HG02885 (cell line): ENCODE results near the gene AMBP.

ENCODE experiments used
- ATAC-seq: cut with Tn5 transposase; IDR thresholded peaks from one replicate; pipeline ENCODE4 v1.9.1; 2021; ENCODE audit warnings: mild to moderate bottlenecking; ENCODE audit not compliant: unreplicated experiment, poor library complexity

The AMBP gene

GRCh38 chr9:114078021-114078780 is at the start of gene AMBP:
Gene AMBP, minus strand, starts transcription at chr9:114078300. Its CDS starts 91 bp downstream, at chr9:114078209.
- ATAC-seq = no peak

- no peak for ATAC-seq
Observed at GRCh38 chr9:114126247-114127060, 48.4 kb upstream of the AMBP start.

GRCh38 chr9:114125476-114126013 is 47.4 kb upstream of the AMBP start:
- no peak for ATAC-seq

GRCh38 chr9:114124666-114125475 is 46.8 kb upstream of the AMBP start:
- ATAC-seq = no peak

GRCh38 chr9:114124138-114124537 is 46.0 kb upstream of the AMBP start:
- no peak for ATAC-seq

DNA sequence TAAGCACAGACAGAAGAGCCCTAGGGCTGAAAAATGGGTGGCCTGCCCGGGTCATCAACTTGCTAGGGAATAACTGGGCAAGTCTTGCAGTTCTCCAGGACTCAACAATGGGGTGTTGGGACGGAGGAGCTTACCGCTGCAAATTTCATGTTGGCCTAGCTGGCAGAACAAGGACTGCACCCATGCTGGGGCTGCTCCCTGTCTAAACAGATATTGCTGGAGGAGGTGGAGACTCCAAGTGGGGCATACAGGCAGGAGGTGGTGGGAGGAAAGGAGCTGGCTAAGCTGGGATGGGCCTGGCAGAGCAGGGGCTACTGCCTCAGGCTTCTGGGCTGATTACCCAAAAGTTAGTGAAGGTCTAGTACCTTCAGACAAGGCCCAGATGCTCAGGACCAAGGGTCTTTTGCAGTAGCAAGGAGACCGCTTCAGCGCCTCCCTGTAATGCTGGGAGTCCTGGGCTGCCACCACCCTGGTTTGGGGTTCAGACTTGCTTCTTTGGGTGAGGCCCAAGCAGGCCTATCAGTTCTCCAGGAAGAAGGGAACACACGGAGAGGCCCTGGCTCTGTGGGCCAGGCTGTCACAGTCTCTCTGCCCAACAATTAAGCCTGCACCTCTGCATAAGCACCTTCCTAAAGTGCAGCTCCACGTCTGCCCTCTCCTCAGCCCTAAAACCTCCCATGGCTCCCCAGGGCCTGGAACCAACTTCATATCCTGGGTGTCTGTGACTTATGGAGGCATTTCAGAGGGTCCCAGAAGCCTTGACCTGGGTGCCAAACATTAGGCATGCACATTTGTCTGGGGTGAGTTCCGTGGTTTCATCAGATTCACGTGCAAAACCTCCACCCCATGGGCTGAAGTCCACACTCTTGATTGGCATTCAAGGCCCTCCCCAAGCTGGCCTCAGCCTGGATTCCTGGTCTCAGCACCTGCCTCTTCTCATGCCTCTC is 45.2 kb upstream of the AMBP start:
- ATAC-seq = no peak

DNA sequence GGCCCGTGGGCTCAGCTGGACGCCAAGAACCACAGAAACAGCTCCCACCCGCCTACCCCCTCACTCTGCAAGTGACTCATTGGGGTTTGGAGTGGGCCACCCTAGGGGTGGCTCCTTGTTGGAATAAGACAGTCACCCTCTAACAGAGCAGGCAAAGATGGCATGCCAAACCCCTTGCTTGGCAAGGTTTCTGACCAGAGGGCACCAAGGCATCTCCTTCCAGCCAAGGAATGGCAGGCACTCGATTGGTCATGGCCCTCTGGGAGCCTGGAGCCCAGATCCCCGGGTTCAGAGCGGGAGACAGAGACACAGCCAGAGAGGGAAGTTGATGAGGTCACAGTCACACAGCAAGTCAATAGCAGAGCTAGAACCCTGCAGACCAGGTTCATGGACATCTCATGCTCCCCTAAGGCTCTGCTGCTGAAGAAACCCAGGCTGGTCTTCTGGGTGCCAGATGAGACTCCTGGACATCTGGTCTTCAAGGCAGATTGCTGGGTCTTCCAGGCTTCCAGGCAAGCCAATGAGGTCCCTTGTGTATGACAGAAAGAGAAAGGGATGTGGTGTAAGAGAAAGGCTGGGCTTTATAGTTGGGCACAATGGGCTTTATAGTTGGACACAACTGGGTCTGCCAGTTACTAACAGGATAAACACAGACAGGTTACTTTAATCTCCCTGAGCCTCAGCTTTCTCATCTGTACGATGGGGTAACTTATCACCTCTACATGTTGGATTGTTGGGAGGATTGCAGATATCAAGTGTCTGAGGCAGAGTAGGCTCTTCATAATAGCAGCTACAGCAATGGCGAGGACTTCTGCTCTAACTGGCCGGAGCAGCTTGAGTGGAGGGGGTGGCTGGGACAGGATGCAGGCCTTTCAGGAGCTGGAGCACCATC is 44.3 kb upstream of the AMBP start:
- no peak for ATAC-seq

GRCh38 chr9:114121227-114122135 is 43.4 kb upstream of the AMBP start:
- ATAC-seq = no peak

DNA sequence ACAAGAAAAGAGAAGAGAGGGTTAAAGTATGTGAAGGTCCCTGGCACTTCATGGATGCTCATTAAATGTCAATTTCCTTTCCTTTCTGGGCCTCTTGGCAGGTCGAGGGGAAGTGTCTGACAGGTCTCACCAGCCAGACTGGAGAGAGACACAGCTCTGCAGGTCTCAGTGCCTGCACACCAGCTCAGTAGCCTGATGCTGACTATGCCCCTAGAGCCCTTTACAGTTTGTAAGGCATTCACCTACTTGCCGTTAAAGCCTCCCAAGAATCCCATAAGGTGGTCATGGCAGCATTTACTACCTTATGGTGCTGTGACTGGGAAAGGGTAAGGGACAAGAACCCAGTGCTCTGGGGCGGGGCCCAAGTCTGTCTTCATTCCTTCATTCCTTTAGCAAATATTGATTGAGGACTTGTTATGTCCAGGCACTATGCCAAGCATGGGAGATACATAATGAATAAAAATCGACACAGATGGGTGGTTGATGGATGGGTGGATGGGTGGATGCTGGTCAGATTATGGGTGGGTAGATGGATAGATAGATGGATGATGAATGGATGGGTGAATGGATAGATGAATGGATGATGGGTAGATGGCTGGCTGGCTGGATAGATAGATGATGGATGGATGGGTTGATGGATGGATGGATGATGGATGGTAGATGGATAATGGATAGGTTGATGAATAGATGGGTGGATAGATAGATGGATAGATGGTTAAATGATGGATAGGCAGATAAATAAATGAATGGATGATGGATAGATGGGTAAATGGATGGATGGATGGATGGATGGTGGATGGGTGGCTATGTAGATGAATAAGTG is 42.3 kb upstream of the AMBP start:
- no peak for ATAC-seq

- ATAC-seq = no peak
Observed at GRCh38 chr9:114119242-114120191, 41.4 kb upstream of the AMBP start.

DNA sequence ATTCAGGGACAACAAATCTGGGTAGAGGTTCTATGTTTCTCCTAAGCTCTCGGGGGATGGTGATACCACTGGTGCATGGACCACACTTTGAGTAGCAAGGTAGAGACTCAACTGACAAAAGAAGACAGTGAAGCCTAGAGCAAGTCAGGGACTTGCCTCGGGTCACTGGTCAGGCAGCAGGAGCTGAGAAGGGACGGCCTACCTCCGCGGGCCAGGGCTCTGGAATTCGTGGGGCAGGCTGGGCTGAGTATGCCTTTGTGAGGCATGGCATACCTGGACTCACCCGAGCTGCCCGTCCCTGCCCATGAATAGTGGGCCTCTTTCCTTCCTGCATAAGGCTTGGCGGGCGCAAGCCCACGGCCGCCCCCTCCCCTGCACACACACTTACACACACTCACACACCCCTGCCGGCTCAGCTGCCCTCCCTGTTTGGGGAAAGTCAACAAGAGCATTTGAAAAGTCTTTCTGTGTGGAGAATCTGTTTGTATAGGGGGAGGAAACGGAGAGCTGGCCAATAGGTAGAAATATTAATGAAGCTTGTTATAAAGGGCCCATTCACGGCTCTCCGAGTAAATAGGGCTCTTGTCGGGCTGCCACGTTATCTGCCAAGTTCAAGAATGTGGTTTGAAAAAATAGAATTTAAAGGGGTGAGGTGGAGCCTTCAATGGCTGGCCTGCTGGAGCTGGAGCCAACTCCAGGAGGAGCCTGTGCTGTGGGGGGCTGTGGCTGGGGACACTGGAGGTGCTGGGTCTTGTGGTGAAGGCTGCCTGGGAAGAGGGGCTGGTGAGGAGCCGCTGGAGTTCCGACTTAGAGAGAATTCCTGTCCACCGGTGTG is 40.1 kb upstream of the AMBP start:
- ATAC-seq = no peak

DNA sequence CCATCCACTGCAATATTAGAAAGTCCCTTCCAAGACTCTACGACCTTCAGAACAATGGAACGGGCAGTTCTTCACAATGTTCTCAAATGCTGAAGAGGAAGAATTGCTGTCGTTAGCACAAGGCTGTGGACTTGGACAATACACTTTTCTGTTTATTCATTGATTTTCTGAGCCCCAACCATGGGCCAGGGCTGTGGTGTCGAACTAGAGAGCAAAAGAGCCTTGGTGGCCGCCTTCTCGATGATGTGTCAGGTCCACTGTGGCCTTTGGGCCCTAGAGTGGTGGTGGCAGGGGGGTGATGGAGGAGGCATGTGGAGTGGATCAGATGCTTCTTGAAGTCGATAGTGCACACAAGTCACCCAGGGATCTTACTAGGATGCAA is 39.5 kb upstream of the AMBP start:
- no peak for ATAC-seq

DNA sequence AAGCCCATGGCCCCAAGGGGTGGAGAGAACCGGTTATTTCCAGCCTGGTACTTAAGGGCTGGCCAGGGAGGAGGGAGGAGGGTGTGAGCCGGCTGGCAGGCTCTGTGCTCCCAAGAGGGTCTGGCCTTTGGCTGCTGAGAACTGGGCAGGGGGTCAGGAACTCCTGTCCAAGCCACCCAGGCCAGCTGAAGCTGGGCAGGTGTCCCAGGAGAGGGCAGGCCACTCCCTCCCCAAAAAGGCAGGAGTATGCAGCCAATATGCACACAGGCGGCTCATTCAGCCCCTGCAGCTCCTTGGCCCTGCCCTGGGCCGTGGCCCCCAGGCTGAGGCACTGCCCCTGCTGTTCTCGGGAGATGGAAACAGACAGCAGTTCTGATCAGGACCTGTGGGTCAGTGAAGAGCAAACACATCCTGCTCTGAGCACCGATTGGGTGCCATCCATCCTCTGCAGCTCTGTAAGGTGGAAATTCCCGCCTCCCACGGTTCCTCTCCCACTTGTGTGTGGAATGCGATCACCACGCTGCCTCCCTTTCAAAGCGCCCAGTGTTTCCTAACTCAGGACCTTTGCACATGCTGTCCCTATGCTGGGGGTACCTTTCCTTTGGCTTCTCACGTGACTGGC is 38.1 kb upstream of the AMBP start:
- ATAC-seq = no peak

DNA sequence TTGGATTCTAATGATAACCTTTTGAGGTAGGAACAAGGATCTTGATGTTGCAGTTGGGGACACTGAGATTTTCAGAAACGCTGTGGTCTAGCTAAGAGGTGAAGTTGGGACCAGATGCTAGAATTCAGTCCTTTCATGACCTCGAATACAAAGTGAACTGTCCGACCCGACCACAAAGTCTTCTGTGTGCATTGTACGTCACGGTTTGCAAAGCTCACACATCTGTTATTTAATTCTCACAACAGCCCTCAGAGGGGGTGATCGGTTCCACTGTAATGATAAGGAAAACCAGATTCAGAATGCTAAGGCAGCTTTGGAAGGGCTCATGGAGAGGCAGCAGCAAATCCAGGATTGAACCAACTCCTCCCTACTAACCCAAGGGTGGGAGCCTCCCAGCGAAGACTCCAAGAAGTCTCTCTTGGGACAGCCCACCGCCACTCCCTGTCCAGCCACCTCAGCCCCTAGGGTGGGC is 37.6 kb upstream of the AMBP start:
- ATAC-seq = no peak
